GM21526 (cell line): ENCODE measurements around the gene LBX2.

Source experiments
- ATAC-seq: cut with Tn5 transposase; IDR thresholded peaks from one replicate; pipeline ENCODE4 v1.9.1; 2021; ENCODE audit warnings: moderate library complexity; ENCODE audit not compliant: unreplicated experiment, low FRiP score

LBX2 gene, protein sequence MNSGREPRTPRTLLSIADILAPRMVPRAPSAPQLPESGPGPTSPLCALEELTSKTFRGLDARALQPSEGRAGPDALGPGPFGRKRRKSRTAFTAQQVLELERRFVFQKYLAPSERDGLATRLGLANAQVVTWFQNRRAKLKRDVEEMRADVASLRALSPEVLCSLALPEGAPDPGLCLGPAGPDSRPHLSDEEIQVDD

DNA sequence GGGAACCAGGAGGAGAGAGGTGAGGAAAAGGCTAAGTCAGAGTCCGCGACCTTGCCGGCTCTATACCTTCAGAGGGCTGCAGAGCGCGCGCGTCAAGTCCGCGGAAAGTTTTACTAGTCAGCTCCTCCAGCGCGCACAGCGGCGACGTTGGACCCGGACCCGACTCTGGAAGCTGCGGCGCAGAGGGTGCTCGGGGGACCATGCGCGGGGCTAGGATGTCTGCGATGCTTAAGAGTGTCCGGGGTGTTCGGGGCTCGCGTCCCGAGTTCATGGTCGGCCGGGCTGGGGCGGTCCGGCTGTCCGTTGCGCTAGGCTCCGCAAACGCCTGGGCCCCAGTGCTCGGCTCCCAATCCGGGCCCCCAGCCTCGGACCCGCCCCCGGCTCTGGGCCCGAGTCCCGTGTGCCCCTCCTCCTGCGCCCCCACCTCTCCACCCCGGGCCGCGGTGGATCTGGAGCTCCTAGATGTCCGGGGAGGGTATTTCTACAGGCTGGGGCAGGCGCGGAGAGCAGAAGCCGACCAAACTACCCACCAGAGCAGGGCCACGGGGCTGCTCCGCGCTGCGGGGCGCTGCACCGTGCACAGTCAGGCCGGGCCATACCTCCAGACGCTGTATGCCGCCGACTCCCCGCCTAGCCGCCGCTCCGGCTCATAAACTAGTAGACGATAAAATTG, at the start of gene LBX2:
TSS of gene LBX2 (minus strand) at position 337 of the 673 bp plus-strand sequence. CDS start at position 271, 66 bp downstream.
- no peak for ATAC-seq

DNA sequence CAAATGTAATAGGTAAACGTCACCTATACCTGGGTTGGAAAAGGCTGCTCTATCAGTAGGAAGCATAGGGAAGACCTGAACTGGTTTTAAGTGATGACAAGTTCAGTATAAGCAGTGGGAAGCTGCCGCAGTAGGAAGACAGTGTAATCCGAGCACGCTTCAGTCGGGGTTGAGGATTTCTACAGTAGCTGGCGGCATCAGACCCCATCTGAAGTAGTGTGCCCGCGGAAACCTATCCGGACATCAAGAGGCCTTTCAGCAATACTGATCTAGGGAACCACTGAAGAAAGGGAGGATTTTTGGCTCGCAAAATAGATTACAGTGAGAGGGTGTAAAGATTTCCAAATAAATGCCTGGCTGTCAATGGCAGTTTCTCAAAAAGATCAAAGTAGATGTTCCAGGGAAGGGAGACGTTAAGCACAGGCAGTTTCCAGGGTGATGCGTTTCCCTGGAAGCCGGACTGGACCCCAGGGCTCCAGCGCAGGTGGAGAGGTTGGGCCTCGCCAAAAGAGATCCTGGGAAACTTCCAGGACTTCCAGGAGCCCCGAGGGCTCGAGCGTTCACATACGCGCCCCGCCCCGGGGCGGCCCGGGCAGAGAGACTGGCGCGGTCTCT, 49.0 kb upstream of the LBX2 start:
- ATAC-seq, result no peak

DNA sequence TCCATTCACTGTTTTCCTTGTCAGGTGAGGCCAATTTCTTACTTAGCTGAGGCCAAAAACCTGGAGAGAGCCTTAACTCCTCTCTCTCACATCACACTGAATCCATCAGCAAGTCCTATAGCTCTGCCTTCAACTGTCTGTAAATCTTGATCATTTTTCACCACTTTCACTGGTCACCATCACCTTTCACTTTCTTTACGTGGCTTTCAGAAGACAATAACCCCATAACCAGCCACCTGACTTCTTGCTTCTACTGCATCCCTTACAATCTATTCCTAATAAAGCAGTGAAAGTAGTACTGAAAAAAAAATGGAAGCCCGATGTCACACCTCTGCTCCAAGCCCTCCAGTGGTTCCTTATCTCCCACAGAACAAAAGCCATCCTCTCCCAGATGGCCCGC, 46.6 kb upstream of the LBX2 start:
- ATAC-seq, result no peak

DNA sequence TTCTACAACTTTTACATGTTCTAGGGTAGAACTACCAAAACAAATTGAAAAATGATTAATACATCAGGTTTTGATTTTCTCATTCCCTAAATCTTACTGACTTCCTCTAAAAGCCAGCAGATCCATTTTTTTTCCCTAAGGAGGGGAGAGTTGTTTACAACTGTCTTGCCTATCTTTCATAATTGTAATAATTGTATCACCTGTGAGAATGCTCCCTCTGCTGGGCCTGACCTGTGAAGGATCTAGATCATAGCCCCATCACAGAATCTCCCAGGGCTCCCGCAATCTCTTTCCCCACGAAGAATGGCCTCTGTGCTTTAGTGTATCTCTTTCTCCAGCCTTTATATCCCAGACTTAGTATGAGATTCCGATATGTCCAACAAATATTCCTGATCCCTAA, 45.2 kb upstream of the LBX2 start:
- no peak for ATAC-seq

DNA sequence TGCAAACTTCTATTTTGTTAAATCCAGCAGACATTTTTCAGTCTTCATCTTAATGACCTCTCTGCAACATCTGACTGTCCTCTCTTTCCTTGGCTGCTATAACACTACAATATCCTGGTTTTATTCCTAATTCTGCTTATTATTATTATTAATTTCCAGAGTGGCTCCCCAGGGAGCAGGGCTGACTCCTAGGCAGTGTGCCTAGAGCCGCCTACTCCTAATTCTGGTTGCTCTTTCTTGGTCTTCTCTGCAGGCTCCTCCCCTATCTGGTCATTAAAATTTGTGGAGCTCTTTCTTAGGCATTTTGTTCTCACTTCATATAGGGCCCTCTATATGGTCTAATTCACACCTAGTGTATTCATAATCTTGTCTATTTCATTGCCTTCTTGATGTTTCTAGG, 43.6 kb upstream of the LBX2 start:
- no peak for ATAC-seq

DNA sequence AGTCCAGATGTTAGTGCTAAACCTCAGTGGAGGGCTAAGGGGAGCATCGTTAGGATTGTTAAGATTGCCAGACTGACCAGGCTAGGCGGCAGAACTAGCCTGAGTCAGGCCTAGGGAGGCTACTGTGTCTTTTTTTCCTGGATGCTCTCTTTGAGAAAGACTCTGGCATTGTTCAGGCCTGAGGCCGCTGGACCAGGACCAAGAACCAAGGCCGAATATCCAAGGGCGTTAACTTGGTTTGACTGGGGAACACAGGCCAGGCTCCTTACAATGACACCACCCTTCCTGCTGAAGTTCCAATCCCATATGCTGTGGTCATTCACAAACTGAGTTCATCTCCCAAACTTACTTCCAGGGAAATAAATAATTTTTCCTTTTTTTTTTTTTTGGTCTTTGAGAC, 40.9 kb upstream of the LBX2 start:
- ATAC-seq, result no peak

DNA sequence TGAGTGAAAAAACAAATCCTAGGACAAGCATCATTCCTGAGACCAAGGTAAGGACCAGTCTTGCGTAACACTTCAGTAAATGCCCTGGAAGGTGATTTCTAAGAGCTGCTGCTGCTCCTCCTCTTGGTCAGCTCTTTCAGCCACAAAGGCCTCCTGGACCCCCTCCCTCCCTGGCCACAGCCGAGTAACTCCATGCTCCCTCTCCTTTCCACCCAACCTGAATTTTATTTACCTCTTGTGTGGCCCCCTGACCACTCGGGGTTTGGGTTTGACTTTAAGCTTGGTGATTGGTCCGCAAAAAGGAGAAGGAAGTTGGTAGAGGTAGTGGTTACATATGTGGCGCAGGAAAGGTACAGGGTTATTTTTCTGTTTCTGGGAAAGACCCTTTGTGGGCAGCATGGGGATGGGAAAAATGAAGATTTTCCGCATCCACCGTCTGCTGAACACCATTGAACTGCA, 39.5 kb upstream of the LBX2 start:
- ATAC-seq, result no peak

DNA sequence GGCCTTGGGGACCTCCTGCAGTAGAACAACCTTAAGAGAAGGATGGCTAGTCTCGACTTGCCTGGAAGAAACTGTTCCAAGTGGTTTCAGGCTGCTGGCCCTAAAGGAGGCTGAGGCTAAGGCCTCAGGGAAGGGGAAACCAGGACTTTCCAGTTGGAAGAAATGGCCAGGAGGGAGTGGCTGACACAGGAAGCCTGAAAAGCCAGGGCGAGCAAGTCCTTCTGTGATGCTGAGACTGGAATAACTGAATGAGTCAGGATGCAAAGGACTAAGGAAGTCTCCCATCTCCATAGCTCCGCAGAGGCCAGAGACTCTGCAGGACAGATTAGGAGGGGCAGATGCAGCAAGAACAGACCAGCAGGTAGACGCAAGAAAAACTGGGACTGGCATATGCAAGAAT, 37.7 kb upstream of the LBX2 start:
- no peak for ATAC-seq

DNA sequence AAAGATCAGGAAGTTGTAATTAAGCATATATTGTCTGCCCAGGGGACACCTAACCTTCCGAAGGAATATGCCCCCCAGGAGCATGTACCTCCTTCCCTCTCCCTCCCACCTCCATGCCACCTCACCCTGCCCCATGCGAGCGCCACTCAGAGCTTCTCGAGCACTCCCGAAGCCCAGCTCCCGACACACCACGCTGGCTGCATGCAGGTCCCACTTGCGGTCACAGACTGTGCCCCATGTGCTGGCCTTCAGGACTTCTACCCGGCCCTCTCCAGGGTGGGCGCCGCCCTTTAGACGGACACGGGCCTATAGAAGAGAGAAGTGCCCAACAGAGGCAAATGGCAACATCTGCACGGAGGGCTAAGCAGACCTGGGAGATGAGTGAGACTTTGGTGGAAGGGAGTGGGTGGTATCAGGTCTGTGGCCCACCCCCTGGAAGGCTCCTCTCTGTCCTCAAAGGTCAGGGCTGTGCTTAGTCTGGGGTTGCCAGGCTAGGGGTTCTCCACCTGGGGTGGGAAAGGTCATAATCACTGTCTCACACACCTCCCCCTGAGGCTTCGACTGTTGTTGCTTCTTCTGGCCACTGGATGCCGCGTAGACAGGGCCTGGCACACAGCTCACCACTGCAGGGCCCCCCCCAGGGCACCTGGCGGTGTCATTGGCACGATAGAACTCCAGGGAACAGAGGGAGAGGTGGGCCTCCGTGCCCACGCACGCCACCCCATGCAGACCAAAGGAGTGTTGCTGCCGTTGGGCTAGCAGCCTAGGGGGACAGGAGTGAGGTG, 37.0 kb upstream of the LBX2 start:
- no peak for ATAC-seq

DNA sequence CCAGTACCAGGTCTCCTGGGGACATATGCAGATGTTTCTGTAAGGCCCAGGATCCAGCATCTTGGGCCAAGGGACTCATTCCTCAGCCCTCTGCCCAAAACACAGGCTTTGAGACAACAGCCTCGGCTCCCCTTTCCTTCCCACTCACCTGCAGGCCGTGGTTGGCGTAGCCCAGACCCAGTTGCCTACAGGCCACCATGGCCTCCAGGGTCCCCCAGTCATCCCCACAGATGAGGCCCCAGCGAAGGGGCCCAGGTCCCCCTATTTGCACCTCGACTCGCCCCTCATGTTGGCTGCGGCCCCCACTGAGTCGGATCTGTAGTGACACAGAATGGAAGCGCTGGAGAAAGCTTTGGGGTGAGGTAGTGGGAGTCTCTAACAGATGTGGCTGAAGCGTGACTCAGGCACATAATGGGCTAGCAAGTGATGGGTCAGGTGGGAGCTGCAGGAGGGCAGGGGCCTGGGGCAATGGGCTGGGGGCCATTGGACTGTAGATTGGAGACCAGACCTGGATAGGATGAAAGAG, 36.1 kb upstream of the LBX2 start:
- ATAC-seq, result no peak

DNA sequence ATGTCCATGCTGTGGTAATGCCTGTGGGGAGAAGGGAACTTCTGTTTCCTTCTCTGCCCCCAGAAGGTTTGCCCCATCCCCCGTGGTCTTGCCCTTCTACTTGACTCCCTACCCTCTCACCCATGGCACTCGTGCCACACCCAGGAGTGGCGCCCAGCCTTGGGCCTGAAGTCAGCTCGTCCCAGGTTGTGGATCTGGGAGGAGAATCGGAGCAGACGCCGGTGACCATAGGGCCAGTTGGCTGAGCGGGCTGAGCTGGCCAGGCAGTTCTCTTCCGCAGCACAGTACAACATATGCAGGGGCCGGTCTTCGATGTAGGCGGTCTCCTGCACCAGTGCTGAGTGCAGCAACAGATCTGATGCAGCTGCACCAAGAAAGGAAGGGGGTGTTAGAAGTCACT, 35.0 kb upstream of the LBX2 start:
- ATAC-seq, result no peak

DNA sequence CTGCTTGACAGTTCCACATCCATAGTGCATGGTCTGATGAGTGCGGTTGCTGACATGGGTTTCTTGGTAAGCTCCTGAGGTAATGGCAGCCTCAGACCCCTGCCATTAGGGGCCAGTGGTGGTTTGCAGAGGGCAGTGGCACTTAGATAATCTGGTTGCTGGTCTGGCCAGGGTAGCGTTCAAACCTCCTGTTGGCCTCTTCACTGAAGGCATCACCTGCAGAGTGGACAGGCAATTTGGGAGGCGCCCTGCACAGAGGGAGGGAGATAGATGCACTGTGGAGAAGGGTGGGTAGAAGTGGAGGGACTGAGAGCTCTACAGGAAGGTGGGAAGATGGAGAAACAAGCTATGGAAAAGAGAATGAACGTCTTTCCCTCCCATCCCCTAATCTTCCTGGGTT, 34.1 kb upstream of the LBX2 start:
- no peak for ATAC-seq

DNA sequence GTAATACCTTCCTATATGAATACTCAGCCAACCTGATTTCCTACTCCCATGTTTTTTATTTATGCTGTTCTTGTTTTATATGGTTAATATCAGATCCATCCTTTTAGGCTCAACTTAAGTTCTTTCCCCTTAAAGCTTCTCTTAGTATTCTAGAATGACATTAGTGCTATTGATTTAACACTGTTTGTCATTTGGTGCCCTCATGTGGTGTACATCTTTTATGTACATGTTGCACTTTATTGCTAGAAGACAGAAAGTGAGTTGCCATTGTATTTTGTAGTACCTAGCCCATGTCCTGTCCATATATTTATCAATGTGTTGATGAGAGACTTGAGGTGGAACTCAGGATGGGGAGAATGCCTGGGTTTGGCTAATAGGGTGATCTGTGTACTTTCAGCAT, 32.8 kb upstream of the LBX2 start:
- no peak for ATAC-seq

DNA sequence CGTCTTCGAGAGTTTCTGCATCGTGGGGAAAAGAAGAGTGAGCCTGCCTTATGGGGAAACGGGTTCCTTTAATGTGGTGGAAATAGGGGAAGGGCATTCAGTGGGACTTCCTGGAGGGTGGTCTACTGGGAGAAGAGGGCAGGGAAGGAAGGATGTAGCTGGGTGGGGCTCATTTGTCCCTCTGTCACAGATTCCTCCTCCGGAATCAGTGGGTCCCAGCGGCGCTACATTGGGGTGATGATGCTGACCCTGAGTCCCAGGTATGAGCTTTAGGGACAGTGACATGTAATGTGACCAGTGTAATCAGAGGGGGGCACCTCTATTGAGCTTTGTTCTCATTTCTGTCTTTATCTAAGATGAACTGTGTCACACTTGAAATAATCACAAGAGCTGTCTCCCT, 32.3 kb upstream of the LBX2 start:
- ATAC-seq, result no peak

DNA sequence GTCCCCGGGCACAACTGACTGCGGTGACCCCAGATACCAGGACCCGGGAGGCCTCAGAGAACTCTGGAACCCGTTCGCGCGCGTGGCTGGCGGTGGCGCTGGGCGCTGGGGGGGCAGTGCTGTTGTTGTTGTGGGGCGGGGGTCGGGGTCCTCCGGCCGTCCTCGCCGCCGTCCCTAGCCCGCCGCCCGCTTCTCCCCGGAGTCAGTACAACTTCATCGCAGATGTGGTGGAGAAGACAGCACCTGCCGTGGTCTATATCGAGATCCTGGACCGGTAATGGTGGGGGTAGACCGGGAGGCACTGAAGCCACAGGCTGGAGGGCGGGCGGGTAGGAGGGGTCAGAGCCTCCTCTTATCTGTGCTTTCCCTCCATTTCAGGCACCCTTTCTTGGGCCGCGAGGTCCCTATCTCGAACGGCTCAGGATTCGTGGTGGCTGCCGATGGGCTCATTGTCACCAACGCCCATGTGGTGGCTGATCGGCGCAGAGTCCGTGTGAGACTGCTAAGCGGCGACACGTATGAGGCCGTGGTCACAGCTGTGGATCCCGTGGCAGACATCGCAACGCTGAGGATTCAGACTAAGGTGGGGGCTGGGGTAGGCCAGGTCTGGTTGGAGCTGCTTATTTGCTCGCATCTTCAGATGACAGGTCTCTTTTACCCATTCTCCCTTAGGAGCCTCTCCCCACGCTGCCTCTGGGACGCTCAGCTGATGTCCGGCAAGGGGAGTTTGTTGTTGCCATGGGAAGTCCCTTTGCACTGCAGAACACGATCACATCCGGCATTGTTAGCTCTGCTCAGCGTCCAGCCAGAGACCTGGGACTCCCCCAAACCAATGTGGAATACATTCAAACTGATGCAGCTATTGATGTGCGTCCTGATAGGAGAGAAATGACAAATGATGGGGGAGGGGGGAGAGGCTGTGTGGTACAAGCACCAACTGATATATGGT, 31.1 kb upstream of the LBX2 start:
- ATAC-seq, result peak; percentile 17

DNA sequence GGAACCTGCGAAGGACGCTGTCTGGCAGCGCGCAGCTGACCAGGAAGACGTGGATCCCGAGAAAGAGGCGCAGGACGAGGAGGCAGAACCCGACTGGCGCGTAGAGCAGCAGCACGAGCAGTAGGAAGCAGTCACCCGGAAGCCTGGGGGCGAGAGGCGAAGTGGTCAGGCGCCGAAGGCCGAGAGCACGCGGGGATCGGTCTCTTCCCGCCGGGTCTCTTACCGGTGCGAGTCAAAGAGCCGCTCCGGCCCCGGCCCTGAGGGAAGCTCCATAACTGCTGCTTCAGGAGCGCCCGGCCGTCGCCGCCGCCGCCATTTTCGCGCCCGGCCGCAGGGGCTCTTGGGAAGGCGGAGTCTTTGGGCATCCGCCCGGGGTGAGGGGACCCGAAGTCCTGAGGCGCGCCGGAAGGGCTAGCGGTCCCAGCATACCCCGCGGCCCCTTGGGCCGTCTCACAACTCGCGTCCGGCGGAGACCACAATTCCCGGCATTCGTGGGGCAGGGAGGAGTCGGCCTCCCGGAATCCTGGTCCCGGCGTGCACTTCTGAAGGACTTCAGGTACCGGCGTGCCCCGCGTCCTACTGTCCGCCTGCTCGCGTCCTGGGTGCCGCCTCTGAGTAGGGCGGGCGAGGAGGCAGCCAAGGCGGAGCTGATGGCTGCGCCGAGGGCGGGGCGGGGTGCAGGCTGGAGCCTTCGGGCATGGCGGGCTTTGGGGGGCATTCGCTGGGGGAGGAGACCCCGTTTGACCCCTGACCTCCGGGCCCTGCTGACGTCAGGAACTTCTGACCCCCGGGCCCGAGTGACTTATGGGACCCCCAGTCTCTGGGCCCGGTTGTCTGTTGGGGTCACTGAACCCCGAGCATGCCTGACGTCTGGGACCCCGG, 30.2 kb upstream of the LBX2 start, which contains the start of the genes AUP1 and HTRA2:
TSS of gene AUP1 (minus strand) at position 350 of the 882 bp plus-strand sequence. CDS start at position 273, 77 bp downstream.
TSS of gene HTRA2 (plus strand) at position 577 of the 882 bp plus-strand sequence. CDS start at position 651, 74 bp downstream.
- ATAC-seq, result peak; percentile 73

DNA sequence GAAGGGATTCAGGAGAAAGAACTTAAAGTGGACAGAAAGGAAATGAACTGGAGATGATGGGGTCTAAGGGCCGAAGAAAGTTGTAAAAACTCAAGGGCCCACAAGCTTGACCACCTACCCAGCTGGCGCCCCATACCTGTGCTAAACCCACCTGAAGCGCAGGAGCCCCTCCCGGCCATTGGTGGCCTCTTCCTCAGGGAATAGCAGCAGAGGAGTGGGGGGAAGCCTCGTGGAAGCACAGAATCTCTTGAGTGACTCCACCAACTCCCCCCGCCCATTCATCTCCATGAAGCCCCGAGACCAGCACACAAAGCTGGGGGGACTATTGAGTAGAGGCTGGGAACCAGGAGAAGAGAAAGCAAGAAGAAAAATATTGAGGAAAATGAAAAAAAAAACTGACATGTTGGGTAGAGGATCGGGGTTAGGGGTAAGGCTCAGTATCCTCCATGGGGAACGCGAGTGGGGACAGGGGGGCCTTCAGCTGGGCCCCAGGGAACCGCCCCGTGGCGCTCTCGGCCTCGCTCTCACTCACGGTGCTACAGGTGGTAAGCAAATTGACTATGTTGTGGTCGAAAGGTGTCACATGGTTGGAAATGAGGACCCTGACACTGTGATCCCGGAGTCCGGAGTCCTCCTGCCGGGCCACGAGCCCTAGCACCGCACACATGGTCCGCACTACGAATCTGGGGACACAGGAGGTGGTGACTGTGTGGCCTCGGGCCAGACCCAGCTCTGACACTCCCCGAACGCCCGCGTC, 29.4 kb upstream of the LBX2 start:
- ATAC-seq, result peak; percentile 10

DNA sequence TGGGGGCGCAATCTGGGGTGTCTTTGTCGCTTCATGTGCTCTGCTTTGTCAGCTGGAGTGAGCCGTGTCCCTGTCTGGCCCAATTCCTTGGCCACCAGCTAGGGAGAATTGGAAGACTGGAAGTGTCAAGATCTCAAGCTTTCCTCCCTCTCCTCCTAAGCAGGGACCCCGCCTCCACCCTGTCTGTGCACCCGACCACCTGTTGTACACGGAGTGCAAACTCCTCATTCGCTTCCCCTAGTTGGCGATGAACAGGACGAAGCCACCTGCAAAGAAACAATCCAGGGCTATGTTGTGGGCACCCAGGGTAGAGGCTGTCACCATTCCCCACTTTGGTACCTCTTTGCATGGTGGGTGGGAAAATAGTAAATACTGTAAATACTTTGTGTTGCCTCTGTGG, 28.3 kb upstream of the LBX2 start:
- no peak for ATAC-seq
